Renal cortex interstitium (tissue), 15 donors: ENCODE results near the gene SERPINB6. TPM values are rescaled to one million over a fixed set of nuclear protein-coding genes. Genes with fewer than 3 reads are reported as not detected.
"Not testable (repeated sequence)": the region's sequence is repeated elsewhere in the genome, so short reads cannot be mapped to it uniquely, and the experiment has no call there.

ENCODE experiments used
- DNase-seq, 11 donors: peaks; one replicate each; pipeline ENCODE4 v3.0.0-alpha.2; 2013; ENCODE audit warnings: low read depth in 9 of 11, low spot score in 4 of 11; ENCODE audit errors: extremely low read depth in 1 of 11
- long read RNA-seq, 16 experiments: transcript quantifications; one replicate each; lab custom pipeline, GENCODE V29; 2026
- polyA plus RNA-seq, 3 donors: library from polyadenylated mRNA; unstranded; fragments of 120-200 nt; gene quantifications; one replicate each; pipeline ENCODE4 v1.2.1, GENCODE V29; 2013; ENCODE audit not compliant: insufficient read length in 3 of 3

Gene SERPINB6
- polyA plus RNA-seq = 10 to 100 TPM; 82.8 to 98.8 (median 84.5) TPM
- long read RNA-seq, donor 1, transcript SERPINB6-205 (7 exons, 1,315 nt) = major isoform, 8 of 32 reads
- long read RNA-seq, donor 1, partial matches to known transcripts = 16 of 32 reads
- long read RNA-seq, donor 1, other reads (novel, unspliced or antisense) = 0 of 32 reads
- long read RNA-seq, donor 2, transcript SERPINB6-204 (7 exons, 1,370 nt) = minor isoform, 7 of 52 reads
- long read RNA-seq, donor 2, transcript SERPINB6-205 (7 exons, 1,315 nt) = major isoform, 9 of 52 reads
- long read RNA-seq, donor 2, transcript SERPINB6-206 (7 exons, 1,375 nt) = minor isoform, 5 of 52 reads
- long read RNA-seq, donor 2, partial matches to known transcripts = 27 of 52 reads
- long read RNA-seq, donor 2, other reads (novel, unspliced or antisense) = 0 of 52 reads
- long read RNA-seq, donor 3, transcript SERPINB6-204 (7 exons, 1,370 nt) = minor isoform, 5 of 87 reads
- long read RNA-seq, donor 3, transcript SERPINB6-205 (7 exons, 1,315 nt) = major isoform, 33 of 87 reads
- long read RNA-seq, donor 3, transcript SERPINB6-206 (7 exons, 1,375 nt) = minor isoform, 8 of 87 reads
- long read RNA-seq, donor 3, partial matches to known transcripts = 34 of 87 reads
- long read RNA-seq, donor 3, other reads (novel, unspliced or antisense) = 0 of 87 reads
- long read RNA-seq, donor 4, full-length matches to known transcripts = 28 of 155 reads
- long read RNA-seq, donor 4, partial matches to known transcripts = 54 of 155 reads
- long read RNA-seq, donor 4, other reads (novel, unspliced or antisense) = 73 of 155 reads
- long read RNA-seq, donor 5 = 0 reads
- long read RNA-seq, donor 6, transcript SERPINB6-206 (7 exons, 1,375 nt) = minor isoform, 7 of 77 reads
- long read RNA-seq, donor 6, transcript SERPINB6-205 (7 exons, 1,315 nt) = major isoform, 10 of 77 reads
- long read RNA-seq, donor 6, partial matches to known transcripts = 54 of 77 reads
- long read RNA-seq, donor 6, other reads (novel, unspliced or antisense) = 0 of 77 reads
- long read RNA-seq, donor 7, transcript SERPINB6-205 (7 exons, 1,315 nt) = major isoform, 17 of 61 reads
- long read RNA-seq, donor 7, partial matches to known transcripts = 28 of 61 reads
- long read RNA-seq, donor 7, other reads (novel, unspliced or antisense) = 0 of 61 reads
- long read RNA-seq, donor 8 = 0 reads
- long read RNA-seq, donor 9, transcript SERPINB6-204 (7 exons, 1,370 nt) = minor isoform, 6 of 68 reads
- long read RNA-seq, donor 9, transcript SERPINB6-205 (7 exons, 1,315 nt) = major isoform, 17 of 68 reads
- long read RNA-seq, donor 9, transcript SERPINB6-206 (7 exons, 1,375 nt) = minor isoform, 6 of 68 reads
- long read RNA-seq, donor 9, partial matches to known transcripts = 33 of 68 reads
- long read RNA-seq, donor 9, other reads (novel, unspliced or antisense) = 0 of 68 reads
- long read RNA-seq, donor 10, transcript SERPINB6-205 (7 exons, 1,315 nt) = major isoform, 13 of 47 reads
- long read RNA-seq, donor 10, transcript SERPINB6-206 (7 exons, 1,375 nt) = minor isoform, 6 of 47 reads
- long read RNA-seq, donor 10, partial matches to known transcripts = 16 of 47 reads
- long read RNA-seq, donor 10, other reads (novel, unspliced or antisense) = 0 of 47 reads
- long read RNA-seq, donor 11, transcript SERPINB6-205 (7 exons, 1,315 nt) = major isoform, 16 of 36 reads
- long read RNA-seq, donor 11, transcript SERPINB6-204 (7 exons, 1,370 nt) = minor isoform, 8 of 36 reads
- long read RNA-seq, donor 11, partial matches to known transcripts = 7 of 36 reads
- long read RNA-seq, donor 11, other reads (novel, unspliced or antisense) = 0 of 36 reads
- long read RNA-seq, donor 12, partial matches to known transcripts = 5 of 13 reads
- long read RNA-seq, donor 12, other reads (novel, unspliced or antisense) = 0 of 13 reads
- long read RNA-seq, donor 13 = 0 reads
- long read RNA-seq, donor 14, transcript SERPINB6-205 (7 exons, 1,315 nt) = major isoform, 12 of 49 reads
- long read RNA-seq, donor 14, partial matches to known transcripts = 26 of 49 reads
- long read RNA-seq, donor 14, other reads (novel, unspliced or antisense) = 0 of 49 reads
- long read RNA-seq, donor 15, transcript SERPINB6-205 (7 exons, 1,315 nt) = major isoform, 7 of 16 reads
- long read RNA-seq, donor 15, partial matches to known transcripts = 6 of 16 reads
- long read RNA-seq, donor 15, other reads (novel, unspliced or antisense) = 0 of 16 reads
- long read RNA-seq, donor 16, transcript SERPINB6-206 (7 exons, 1,375 nt) = minor isoform, 11 of 139 reads
- long read RNA-seq, donor 16, transcript SERPINB6-212 (6 exons, 3,265 nt) = minor isoform, 7 of 139 reads
- long read RNA-seq, donor 16, transcript SERPINB6-204 (7 exons, 1,370 nt) = minor isoform, 17 of 139 reads
- long read RNA-seq, donor 16, transcript SERPINB6-205 (7 exons, 1,315 nt) = major isoform, 33 of 139 reads
- long read RNA-seq, donor 16, partial matches to known transcripts = 66 of 139 reads
- long read RNA-seq, donor 16, other reads (novel, unspliced or antisense) = 0 of 139 reads

DNA sequence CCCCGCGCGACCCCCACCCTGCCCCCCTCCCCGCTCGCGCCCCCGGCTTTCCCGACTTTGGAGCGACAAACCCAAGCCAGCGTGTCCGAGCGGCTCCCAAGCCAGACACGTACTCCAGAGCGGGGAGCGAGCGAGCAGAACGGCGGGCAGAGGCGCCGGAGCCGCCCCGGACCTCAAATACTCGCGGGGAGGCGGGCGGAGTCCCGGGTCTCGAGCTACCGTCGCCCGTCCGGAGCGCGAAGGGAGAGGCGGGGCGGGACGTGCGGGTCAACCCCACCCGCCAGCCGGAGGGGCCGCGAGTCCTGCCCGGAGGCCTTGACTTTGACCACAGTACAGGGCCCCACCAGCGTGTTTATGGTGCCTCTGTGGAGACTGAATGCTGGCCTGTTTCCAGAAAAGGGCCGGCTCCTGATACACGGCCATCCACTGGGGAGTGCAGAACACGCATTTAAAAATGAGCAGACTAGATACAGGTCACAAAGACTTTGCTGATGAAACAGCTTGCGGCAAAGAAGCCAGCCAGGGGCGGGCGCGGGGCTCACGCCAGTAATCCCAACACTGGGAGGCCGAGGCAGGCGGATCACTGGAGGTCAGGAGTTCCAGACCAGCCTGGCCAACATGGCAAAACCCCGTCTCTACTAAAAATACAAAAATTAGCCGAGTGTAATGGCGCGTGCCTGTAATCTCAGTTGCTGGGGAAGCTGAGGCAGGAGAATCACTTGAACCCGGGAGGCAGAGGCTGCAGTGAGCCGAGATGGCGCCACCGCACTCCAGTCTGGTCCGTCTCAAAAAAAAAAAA is at the start of gene SERPINB6:
TSS of gene SERPINB6 (minus strand) at position 148 of the 799 bp plus-strand sequence. CDS start 12,235 bp downstream, outside the sequence.
- DNase-seq = peak in 3 of 11 donors; percentile 51 to 65 (median 52)

- DNase-seq = no peak
Observed at GRCh38 chr6:3019749-3020320, 48.5 kb upstream of the SERPINB6 start.

- DNase-seq = no peak
Observed at GRCh38 chr6:3019065-3019464, 47.7 kb upstream of the SERPINB6 start.

GRCh38 chr6:3017304-3017703 is 45.9 kb upstream of the SERPINB6 start:
- DNase-seq = no peak

DNA sequence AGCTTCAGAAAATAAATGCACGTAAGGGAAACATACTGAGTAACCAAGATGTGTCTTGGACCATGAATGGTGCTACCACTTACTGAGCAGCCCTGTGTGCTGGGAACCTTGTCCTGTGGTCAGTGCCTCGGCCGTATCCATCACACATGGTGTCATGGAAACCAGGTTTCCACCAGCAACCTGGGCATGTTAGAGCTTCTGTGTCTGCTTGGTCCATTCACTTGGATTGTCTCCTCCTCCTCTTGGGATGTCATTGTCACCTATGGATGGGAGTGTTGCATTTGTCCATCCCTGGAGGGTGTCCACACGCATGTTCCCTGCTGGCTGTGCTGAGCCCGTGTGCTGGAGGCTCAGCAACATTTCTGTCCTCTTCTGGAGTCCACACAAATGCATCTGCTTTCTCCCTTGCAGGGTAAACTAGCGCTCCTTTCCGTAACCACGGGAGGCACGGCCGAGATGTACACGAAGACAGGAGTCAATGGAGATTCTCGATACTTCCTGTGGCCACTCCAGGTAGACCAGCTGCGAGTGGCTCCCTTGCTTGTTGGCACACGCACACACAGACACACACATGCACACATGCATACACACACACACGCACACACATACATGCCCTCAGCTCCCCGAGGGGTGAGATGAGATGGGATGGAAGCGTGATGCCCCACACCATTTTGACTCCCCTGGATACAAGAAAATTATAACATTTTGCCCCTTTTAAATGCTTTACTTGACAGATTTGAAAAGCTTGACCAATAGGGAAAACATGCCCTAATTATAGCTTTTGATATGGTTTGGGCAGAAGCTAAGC is 45.3 kb upstream of the SERPINB6 start:
- no peak for DNase-seq

DNA sequence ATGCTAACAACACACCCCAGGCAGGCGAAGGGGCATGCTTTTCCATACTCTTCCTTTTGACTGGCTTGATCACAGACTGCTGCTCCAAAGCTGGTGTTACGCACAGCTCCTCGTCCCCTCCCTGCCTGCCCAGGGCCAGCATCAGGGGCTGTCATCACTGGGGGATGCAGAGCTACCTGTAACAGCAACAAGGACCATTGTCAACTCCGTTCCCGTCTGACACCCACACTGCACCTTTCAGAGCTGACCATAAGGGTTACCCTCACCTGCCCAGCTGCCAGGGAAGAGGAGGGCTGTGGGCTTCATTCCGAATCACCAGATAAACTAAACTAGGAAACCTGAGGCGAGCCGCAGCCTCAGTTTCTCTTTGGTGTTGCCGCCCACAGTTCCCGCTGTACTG is 43.8 kb upstream of the SERPINB6 start:
- DNase-seq = no peak

- no peak for DNase-seq
Observed at GRCh38 chr6:3014675-3015066, 43.3 kb upstream of the SERPINB6 start.

GRCh38 chr6:3013901-3014674 is 42.7 kb upstream of the SERPINB6 start:
- DNase-seq = no peak

DNA sequence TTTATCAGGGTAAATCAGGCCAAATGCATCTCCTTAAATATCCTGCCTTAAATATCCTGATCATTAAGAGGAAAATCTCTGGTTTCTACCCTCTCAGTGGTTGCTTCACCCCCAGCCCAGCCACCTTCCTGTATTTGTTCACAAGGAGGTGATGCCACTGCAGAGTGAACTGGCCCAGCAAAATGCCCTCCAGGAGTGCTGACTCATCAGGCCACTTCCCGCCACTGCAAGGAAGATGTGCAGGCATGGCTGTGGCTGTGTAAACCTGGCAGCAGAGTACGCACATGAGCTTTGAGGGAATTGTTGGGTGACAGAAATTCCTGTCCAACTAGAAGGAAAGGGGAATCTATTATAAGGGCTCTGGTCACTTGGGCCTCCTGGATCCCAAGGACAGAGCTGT is 42.1 kb upstream of the SERPINB6 start:
- no peak for DNase-seq

- DNase-seq = no peak
Observed at GRCh38 chr6:3011592-3011991, 40.2 kb upstream of the SERPINB6 start.

DNA sequence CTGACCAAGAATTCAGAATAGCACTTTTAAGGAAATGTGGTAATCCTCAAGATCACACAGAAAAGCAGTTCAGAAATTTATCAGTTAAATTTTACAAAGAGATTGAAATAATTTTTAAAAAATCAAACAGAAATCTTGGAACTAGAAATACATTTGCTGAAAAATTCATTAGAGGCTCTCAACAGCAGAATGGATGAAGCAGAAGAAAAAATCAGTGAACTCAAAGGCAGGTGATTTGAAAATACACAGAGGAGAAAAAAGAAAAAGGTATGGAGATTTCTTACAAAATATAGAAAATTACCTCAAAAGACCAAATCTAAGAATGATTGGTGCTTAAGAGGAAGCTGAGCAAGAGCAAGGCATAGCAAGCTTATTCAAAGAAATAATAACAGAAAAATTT is 39.8 kb upstream of the SERPINB6 start:
- no peak for DNase-seq

- no peak for DNase-seq
Observed at GRCh38 chr6:3009930-3010329, 38.6 kb upstream of the SERPINB6 start.

DNA sequence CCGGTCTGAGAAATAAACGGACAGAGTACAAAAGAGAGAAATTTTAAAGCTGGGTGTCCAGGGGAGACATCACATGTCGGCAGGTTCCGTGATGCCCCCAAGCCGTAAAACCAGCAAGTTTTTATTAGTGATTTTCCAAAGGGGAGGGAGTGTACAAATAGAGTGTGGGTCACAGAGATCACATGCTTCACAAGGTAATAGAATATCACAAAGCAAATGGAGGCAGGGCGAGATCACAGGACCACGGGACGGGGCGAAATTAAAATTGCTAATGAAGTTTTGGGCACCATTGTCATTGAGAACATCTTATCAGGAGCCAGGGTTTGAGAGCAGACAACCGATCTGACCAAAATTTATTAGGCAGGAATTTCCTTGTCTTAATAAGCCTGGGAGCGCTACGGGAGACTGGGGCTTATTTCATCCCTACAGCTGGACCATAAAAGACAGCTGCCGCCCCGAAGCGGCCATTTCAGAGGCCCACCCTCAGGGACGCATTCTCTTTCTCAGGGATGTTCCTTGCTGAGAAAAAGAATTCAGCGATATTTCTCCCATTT is 37.4 kb upstream of the SERPINB6 start:
- DNase-seq = not testable (repeated sequence)

GRCh38 chr6:3007571-3007970 is 36.2 kb upstream of the SERPINB6 start:
- no peak for DNase-seq
